Muscle of leg (tissue), 16 donors: ENCODE results near the gene FAM174C. TPM values are rescaled to one million over a fixed set of nuclear protein-coding genes. Genes with fewer than 3 reads are reported as not detected.

Source experiments
- DNase-seq: peaks from one replicate; pipeline ENCODE4 v3.0.0; 2013
- H3K27ac ChIP-seq: one replicate; pipeline ENCODE4 v1.5.1; 2013; ENCODE audit warnings: mild to moderate bottlenecking, low read length, control low read depth
- H3K27me3 ChIP-seq: one replicate; pipeline ENCODE4 v1.6.1; 2013; ENCODE audit warnings: low read length; ENCODE audit not compliant: control insufficient read depth, insufficient read depth
- H3K36me3 ChIP-seq: one replicate; pipeline ENCODE4 v1.6.1; 2013; ENCODE audit warnings: low read length; ENCODE audit not compliant: control insufficient read depth, insufficient read depth
- H3K4me1 ChIP-seq: one replicate; pipeline ENCODE4 v1.6.1; 2013; ENCODE audit warnings: low read length; ENCODE audit not compliant: control insufficient read depth, insufficient read depth
- H3K4me3 ChIP-seq: one replicate; pipeline ENCODE4 v1.5.1; 2013; ENCODE audit warnings: low read length, control low read depth
- H3K9me3 ChIP-seq: replicated peaks from 2 replicates; pipeline ENCODE4 v1.6.1; 2013; ENCODE audit warnings: low read depth, low read length; ENCODE audit not compliant: control insufficient read depth
- WGBS: methylation state at CpG from one replicate; pipeline ENCODE4 v1.1.5; 2013; ENCODE audit warnings: missing lambda C conversion rate; ENCODE audit not compliant: insufficient coverage; 5-methylcytosine and 5-hydroxymethylcytosine counted together
- long read RNA-seq, 11 donors: transcript quantifications; one replicate each; lab custom pipeline, GENCODE V29; 2026
- polyA plus RNA-seq, 8 donors: library from polyadenylated mRNA; unstranded; fragments of 120-200 nt; gene quantifications; one replicate each; pipeline versions ENCODE4 v1.2.1 to v1.2.3, GENCODE V29; 2013; ENCODE audit warnings: inconsistent platforms in 1 of 8, low replicate concordance in 1 of 8; ENCODE audit not compliant: insufficient read length in 8 of 8, insufficient read depth in 1 of 8
- total RNA-seq: library from RNA; stranded (reverse); fragments of 120-200 nt; gene quantifications from one replicate; pipeline ENCODE4 v1.2.4, GENCODE V29; 2013

FAM174C gene
- total RNA-seq (14.0 TPM), polyA plus RNA-seq (10 to 100 TPM; 11.6 to 17.8 (median 15.1) TPM)
- long read RNA-seq, donor 1, partial matches to known transcripts: 0 of 2 reads
- long read RNA-seq, donor 1, other reads (novel, unspliced or antisense): 0 of 2 reads
- long read RNA-seq, donor 2, partial matches to known transcripts: 0 of 1 reads
- long read RNA-seq, donor 2, other reads (novel, unspliced or antisense): 0 of 1 reads
- long read RNA-seq, donor 3, transcript C19orf24-201 (3 exons, 983 nt): major isoform, 5 of 10 reads
- long read RNA-seq, donor 3, partial matches to known transcripts: 0 of 10 reads
- long read RNA-seq, donor 3, other reads (novel, unspliced or antisense): 0 of 10 reads
- long read RNA-seq, donor 4, transcript C19orf24-201 (3 exons, 983 nt): major isoform, 8 of 9 reads
- long read RNA-seq, donor 4, partial matches to known transcripts: 0 of 9 reads
- long read RNA-seq, donor 4, other reads (novel, unspliced or antisense): 0 of 9 reads
- long read RNA-seq, donor 5, transcript C19orf24-201 (3 exons, 983 nt): major isoform, 15 of 18 reads
- long read RNA-seq, donor 5, partial matches to known transcripts: 0 of 18 reads
- long read RNA-seq, donor 5, other reads (novel, unspliced or antisense): 0 of 18 reads
- long read RNA-seq, donor 6, transcript C19orf24-202 (3 exons, 668 nt): minor isoform, 8 of 25 reads
- long read RNA-seq, donor 6, transcript C19orf24-201 (3 exons, 983 nt): major isoform, 11 of 25 reads
- long read RNA-seq, donor 6, partial matches to known transcripts: 5 of 25 reads
- long read RNA-seq, donor 6, other reads (novel, unspliced or antisense): 0 of 25 reads
- long read RNA-seq, donor 7, transcript C19orf24-201 (3 exons, 983 nt): major isoform, 8 of 15 reads
- long read RNA-seq, donor 7, partial matches to known transcripts: 6 of 15 reads
- long read RNA-seq, donor 7, other reads (novel, unspliced or antisense): 0 of 15 reads
- long read RNA-seq, donor 8, partial matches to known transcripts: 5 of 10 reads
- long read RNA-seq, donor 8, other reads (novel, unspliced or antisense): 0 of 10 reads
- long read RNA-seq, donor 9, transcript C19orf24-201 (3 exons, 983 nt): major isoform, 10 of 11 reads
- long read RNA-seq, donor 9, partial matches to known transcripts: 0 of 11 reads
- long read RNA-seq, donor 9, other reads (novel, unspliced or antisense): 0 of 11 reads
- long read RNA-seq, donor 10, transcript C19orf24-201 (3 exons, 983 nt): major isoform, 7 of 11 reads
- long read RNA-seq, donor 10, partial matches to known transcripts: 0 of 11 reads
- long read RNA-seq, donor 10, other reads (novel, unspliced or antisense): 0 of 11 reads
- long read RNA-seq, donor 11, transcript C19orf24-201 (3 exons, 983 nt): major isoform, 7 of 8 reads
- long read RNA-seq, donor 11, partial matches to known transcripts: 0 of 8 reads
- long read RNA-seq, donor 11, other reads (novel, unspliced or antisense): 0 of 8 reads

GRCh38 chr19:1275260-1275975 lies at the start of gene FAM174C:
Gene FAM174C (plus strand): TSS chr19:1275530. CDS start chr19:1275550, 20 bp downstream.
- under 1% methylated on average over 86 of the region's 98 CpGs for WGBS
- peaks cover 61% of the 10 kb centered on the region for H3K4me1 ChIP-seq

GRCh38 chr19:1226227-1226518 lies 49.2 kb upstream of the FAM174C start:
- Histone ChIP-seq H3K36me3 (peaks cover 58% of the 10 kb centered on the region), H3K27me3 (no peaks in the 10 kb centered on the region), H3K4me3 (no peak overlapping the region), H3K9me3 (no peaks in the 10 kb centered on the region), H3K27ac (no peak overlapping the region), H3K4me1 (peaks cover 20% of the 10 kb centered on the region)
- WGBS: 96% methylated on average over 11 of the region's 11 CpGs
- no peak for DNase-seq

More at GRCh38 chr19:1275260-1275975, at the start of gene FAM174C:
- peak; percentile 98 for DNase-seq
- H3K9me3 ChIP-seq: no peaks in the 10 kb centered on the region
- peak within 1 kb of the TSS; percentile 93 for H3K27ac ChIP-seq
- peaks cover 75% of the 10 kb centered on the region for H3K36me3 ChIP-seq
- H3K4me3 ChIP-seq: peak within 1 kb of the TSS; percentile 76
- H3K27me3 ChIP-seq: no peaks in the 10 kb centered on the region

GRCh38 chr19:1226522-1227303 lies 48.6 kb upstream of the FAM174C start:
- H3K27me3 ChIP-seq: no peaks in the 10 kb centered on the region
- peaks cover 16% of the 10 kb centered on the region for H3K4me1 ChIP-seq
- peaks cover 53% of the 10 kb centered on the region for H3K36me3 ChIP-seq
- no peak for DNase-seq
- WGBS: 89% methylated on average over 42 of the region's 50 CpGs
- H3K9me3 ChIP-seq: no peaks in the 10 kb centered on the region
- no peak overlapping the region for H3K27ac ChIP-seq
- H3K4me3 ChIP-seq: no peak overlapping the region

- no peaks in the 10 kb centered on the region for H3K9me3 ChIP-seq
- H3K4me1 ChIP-seq: peaks cover 16% of the 10 kb centered on the region
- 92% methylated on average over 39 of the region's 56 CpGs for WGBS
- H3K27me3 ChIP-seq: no peaks in the 10 kb centered on the region
- peaks cover 45% of the 10 kb centered on the region for H3K36me3 ChIP-seq
- H3K27ac ChIP-seq: no peak overlapping the region
- DNase-seq: no peak
- H3K4me3 ChIP-seq: no peak overlapping the region
These were observed 47.9 kb upstream of the FAM174C start for GRCh38 chr19:1227304-1228054.

GRCh38 chr19:1228161-1228957 lies 47.0 kb upstream of the FAM174C start:
- WGBS: 95% methylated on average over 87 of the region's 100 CpGs
- H3K27ac ChIP-seq: no peak overlapping the region
- no peaks in the 10 kb centered on the region for H3K9me3 ChIP-seq
- peaks cover 37% of the 10 kb centered on the region for H3K36me3 ChIP-seq
- H3K27me3 ChIP-seq: no peaks in the 10 kb centered on the region
- DNase-seq: no peak
- no peak overlapping the region for H3K4me3 ChIP-seq
- H3K4me1 ChIP-seq: peaks cover 16% of the 10 kb centered on the region

- Histone ChIP-seq H3K4me3 (no peak overlapping the region), H3K36me3 (peaks cover 28% of the 10 kb centered on the region)
These were observed 46.0 kb upstream of the FAM174C start for GRCh38 chr19:1229056-1229923.

GRCh38 chr19:1229924-1230782 lies 45.2 kb upstream of the FAM174C start:
- Histone ChIP-seq H3K27me3 (no peaks in the 10 kb centered on the region), H3K9me3 (no peaks in the 10 kb centered on the region), H3K4me3 (no peak overlapping the region), H3K4me1 (peaks cover 16% of the 10 kb centered on the region), H3K27ac (no peak overlapping the region), H3K36me3 (peaks cover 24% of the 10 kb centered on the region)
- WGBS: 85% methylated on average over 53 of the region's 61 CpGs
- DNase-seq: no peak

More at GRCh38 chr19:1229056-1229923, 46.0 kb upstream of the FAM174C start:
- Histone ChIP-seq H3K9me3 (no peaks in the 10 kb centered on the region), H3K4me1 (peaks cover 16% of the 10 kb centered on the region), H3K27ac (no peak overlapping the region), H3K27me3 (no peaks in the 10 kb centered on the region)
- 94% methylated on average over 158 of the region's 158 CpGs for WGBS
- DNase-seq: no peak
